ENCODE measurements around the gene CARS2. TPM values are rescaled to one million over a fixed set of nuclear protein-coding genes. Genes with fewer than 3 reads are reported as not detected.

Gene CARS2
- total RNA-seq, 4 donors from 2014 or later: 22.5 to 34.8 (median 28.0) TPM

- Histone ChIP-seq H3K27me3 (no peaks in the 10 kb centered on the region), H3K36me3 (peaks cover 0 to 18% of the 10 kb centered on the region in 2 donors), H3K27ac (no peak overlapping the region), H3K4me1 (no peaks in the 10 kb centered on the region), H3K4me3 (no peak overlapping the region), H3K9me3 (no peaks in the 10 kb centered on the region)
- TF ChIP-seq CTCF (IDR thresholded peaks at IDR 0.05 in 4 of 5, conservative IDR thresholded peaks at IDR 0.05 in 1 of 5) (no peak), POLR2A (IDR thresholded peaks at IDR 0.05) (no peak)
- ATAC-seq (no peak), DNase-seq (no peak)
- intact Hi-C loops (cut with DNase I; ENCODE audit: low total_unique reads): no loop called here
- in situ Hi-C loops (cut with MboI; ENCODE audit: low sequenced_read_pairs in 4 of 4): no loop called here
Observed at GRCh38 chr13:110652764-110653163, 53.2 kb downstream of the CARS2 start.

- DNase-seq (no peak), ATAC-seq (no peak)
- in situ Hi-C loops (cut with MboI; ENCODE audit: low sequenced_read_pairs in 4 of 4): no loop called here
- Histone ChIP-seq H3K27me3 (no peaks in the 10 kb centered on the region), H3K4me3 (no peak overlapping the region), H3K27ac (no peak overlapping the region), H3K9me3 (no peaks in the 10 kb centered on the region), H3K4me1 (no peaks in the 10 kb centered on the region), H3K36me3 (peaks cover 0 to 13% of the 10 kb centered on the region in 2 donors)
- intact Hi-C loops (cut with DNase I; ENCODE audit: low total_unique reads): no loop called here
- no peak for TF ChIP-seq CTCF (IDR thresholded peaks at IDR 0.05 in 4 of 5, conservative IDR thresholded peaks at IDR 0.05 in 1 of 5)
- TF ChIP-seq POLR2A (IDR thresholded peaks at IDR 0.05): no peak
Observed at GRCh38 chr13:110652231-110652730, 53.6 kb downstream of the CARS2 start.

GRCh38 chr13:110651726-110652230, 54.1 kb downstream of the CARS2 start:
- H3K27me3 ChIP-seq: no peaks in the 10 kb centered on the region
- no peak for DNase-seq
- TF ChIP-seq CTCF (IDR thresholded peaks at IDR 0.05 in 4 of 5, conservative IDR thresholded peaks at IDR 0.05 in 1 of 5) (no peak), POLR2A (IDR thresholded peaks at IDR 0.05) (no peak)
- H3K36me3 ChIP-seq: peaks cover 0 to 12% of the 10 kb centered on the region in 2 donors
- H3K9me3 ChIP-seq: no peaks in the 10 kb centered on the region
- no peak overlapping the region for H3K4me3 ChIP-seq
- H3K4me1 ChIP-seq: no peaks in the 10 kb centered on the region
- no peak overlapping the region for H3K27ac ChIP-seq
- ATAC-seq: no peak
- intact Hi-C loops (cut with DNase I; ENCODE audit: low total_unique reads): no loop called here
- in situ Hi-C loops (cut with MboI; ENCODE audit: low sequenced_read_pairs in 4 of 4): no loop called here

- intact Hi-C loops (cut with DNase I; ENCODE audit: low total_unique reads): no loop called here
Observed at GRCh38 chr13:110651271-110651670, 54.6 kb downstream of the CARS2 start.

More at GRCh38 chr13:110651271-110651670, 54.6 kb downstream of the CARS2 start:
- peaks cover 0 to 12% of the 10 kb centered on the region in 2 donors for H3K36me3 ChIP-seq
- H3K9me3 ChIP-seq: no peaks in the 10 kb centered on the region
- H3K4me1 ChIP-seq: no peaks in the 10 kb centered on the region
- DNase-seq (no peak), ATAC-seq (no peak)
- TF ChIP-seq CTCF (IDR thresholded peaks at IDR 0.05 in 4 of 5, conservative IDR thresholded peaks at IDR 0.05 in 1 of 5) (no peak), POLR2A (IDR thresholded peaks at IDR 0.05) (no peak)
- no peak overlapping the region for H3K27ac ChIP-seq
- in situ Hi-C loops (cut with MboI; ENCODE audit: low sequenced_read_pairs in 4 of 4): no loop called here
- no peak overlapping the region for H3K4me3 ChIP-seq
- H3K27me3 ChIP-seq: no peaks in the 10 kb centered on the region
